ENCODE data around the gene OR4E1. TPM values are rescaled to one million over a fixed set of nuclear protein-coding genes. Genes with fewer than 3 reads are reported as not detected.

The OR4E1 gene
- total RNA-seq, 1 donor from 2014 or later, result not detected

GRCh38 chr14:21694425-21694824 lies 20.8 kb upstream of the OR4E1 start:
- Histone ChIP-seq H3K4me1 (no peaks in the 10 kb centered on the region), H3K36me3 (no peaks in the 10 kb centered on the region), H3K4me3 (no peak overlapping the region), H3K27me3 (no peaks in the 10 kb centered on the region), H3K27ac (no peak overlapping the region), H3K9me3 (no peaks in the 10 kb centered on the region)
- DNase-seq (ENCODE audit: extremely low spot score in 2 of 2), result no peak
- intact Hi-C loops (cut with DNase I), result no loop called here
- TF ChIP-seq CTCF (IDR thresholded peaks at IDR 0.05), result no peak
- no peak for TF ChIP-seq POLR2A (IDR thresholded peaks at IDR 0.05)
- no peak for TF ChIP-seq POLR2AphosphoS5 (IDR thresholded peaks at IDR 0.05; ENCODE audit: insufficient read depth in 1 of 2, low read depth in 1 of 2)

GRCh38 chr14:21686468-21686867 lies 12.8 kb upstream of the OR4E1 start:
- no peaks in the 10 kb centered on the region for H3K4me1 ChIP-seq
- intact Hi-C loops (cut with DNase I), result no loop called here
- TF ChIP-seq POLR2A (IDR thresholded peaks at IDR 0.05) (no peak), CTCF (IDR thresholded peaks at IDR 0.05) (no peak), POLR2AphosphoS5 (IDR thresholded peaks at IDR 0.05; ENCODE audit: insufficient read depth in 1 of 2, low read depth in 1 of 2) (no peak)
- no peak for DNase-seq (ENCODE audit: extremely low spot score in 2 of 2)
- no peaks in the 10 kb centered on the region for H3K36me3 ChIP-seq
- H3K9me3 ChIP-seq, result no peaks in the 10 kb centered on the region
- H3K4me3 ChIP-seq, result no peak overlapping the region
- H3K27ac ChIP-seq, result no peak overlapping the region
- no peaks in the 10 kb centered on the region for H3K27me3 ChIP-seq

GRCh38 chr14:21680072-21680471 lies 6.5 kb upstream of the OR4E1 start:
- Histone ChIP-seq H3K4me3 (no peak overlapping the region), H3K36me3 (no peaks in the 10 kb centered on the region), H3K4me1 (no peaks in the 10 kb centered on the region), H3K27me3 (no peaks in the 10 kb centered on the region), H3K9me3 (no peaks in the 10 kb centered on the region), H3K27ac (no peak overlapping the region)
- no peak for DNase-seq (ENCODE audit: extremely low spot score in 2 of 2)
- TF ChIP-seq POLR2A (IDR thresholded peaks at IDR 0.05), result no peak
- TF ChIP-seq POLR2AphosphoS5 (IDR thresholded peaks at IDR 0.05; ENCODE audit: insufficient read depth in 1 of 2, low read depth in 1 of 2), result no peak
- TF ChIP-seq CTCF (IDR thresholded peaks at IDR 0.05), result no peak
- intact Hi-C loops (cut with DNase I), result no loop called here

- TF ChIP-seq POLR2A (IDR thresholded peaks at IDR 0.05) (no peak), CTCF (IDR thresholded peaks at IDR 0.05) (no peak), POLR2AphosphoS5 (IDR thresholded peaks at IDR 0.05; ENCODE audit: insufficient read depth in 1 of 2, low read depth in 1 of 2) (no peak)
- no peak for DNase-seq (ENCODE audit: extremely low spot score in 2 of 2)
- Histone ChIP-seq H3K9me3 (no peaks in the 10 kb centered on the region), H3K4me3 (no peak overlapping the region), H3K36me3 (no peaks in the 10 kb centered on the region), H3K27me3 (no peaks in the 10 kb centered on the region), H3K27ac (no peak overlapping the region), H3K4me1 (no peaks in the 10 kb centered on the region)
- intact Hi-C loops (cut with DNase I), result no loop called here
These were observed 1.9 kb upstream of the OR4E1 start for GRCh38 chr14:21675566-21675965.

GRCh38 chr14:21672116-21672515 lies 1.5 kb downstream of the OR4E1 start:
- Histone ChIP-seq H3K4me3 (no peak overlapping the region), H3K9me3 (no peaks in the 10 kb centered on the region), H3K27me3 (no peaks in the 10 kb centered on the region), H3K4me1 (no peaks in the 10 kb centered on the region), H3K36me3 (no peaks in the 10 kb centered on the region), H3K27ac (no peak overlapping the region)
- TF ChIP-seq POLR2A (IDR thresholded peaks at IDR 0.05), result no peak
- no peak for DNase-seq (ENCODE audit: extremely low spot score in 2 of 2)
- intact Hi-C loops (cut with DNase I), result no loop called here

GRCh38 chr14:21671371-21671770 lies 2.2 kb downstream of the OR4E1 start:
- intact Hi-C loops (cut with DNase I), result no loop called here
- Histone ChIP-seq H3K27ac (no peak overlapping the region), H3K9me3 (no peaks in the 10 kb centered on the region), H3K4me3 (no peak overlapping the region), H3K4me1 (no peaks in the 10 kb centered on the region), H3K27me3 (no peaks in the 10 kb centered on the region), H3K36me3 (no peaks in the 10 kb centered on the region)
- DNase-seq (ENCODE audit: extremely low spot score in 2 of 2), result no peak
- TF ChIP-seq POLR2A (IDR thresholded peaks at IDR 0.05) (no peak), CTCF (IDR thresholded peaks at IDR 0.05) (no peak)
